Peyer's patch (tissue), 4 donors: ENCODE data around the gene EPSTI1.

Experiments
- CTCF ChIP-seq, 6 experiments: fragments of 450-650 bp in 4 of 6; fragments of 200-600 bp in 2 of 6; sonication (generic) in 1 of 6; IDR thresholded peaks; one replicate each; pipeline ENCODE4 v1.5.1; 2017 to 2019; ENCODE audit warnings: antibody characterized with exemption in 6 of 6, mild to moderate bottlenecking in 3 of 6, moderate library complexity in 1 of 6
- POLR2A ChIP-seq, 2 donors: fragments of 450-650 bp; IDR thresholded peaks; one replicate each; pipeline ENCODE4 v1.5.1; 2017; ENCODE audit warnings: antibody characterized with exemption in 2 of 2, mild to moderate bottlenecking in 2 of 2, moderate library complexity in 2 of 2

GRCh38 chr13:42865768-42866102 lies 126.3 kb downstream of the EPSTI1 start:
- no peak for TF ChIP-seq CTCF (IDR thresholded peaks at IDR 0.05)
- TF ChIP-seq POLR2A (IDR thresholded peaks at IDR 0.05) = no peak
